Measurements from ENCODE around the gene NUBP2.

NUBP2 gene

DNA sequence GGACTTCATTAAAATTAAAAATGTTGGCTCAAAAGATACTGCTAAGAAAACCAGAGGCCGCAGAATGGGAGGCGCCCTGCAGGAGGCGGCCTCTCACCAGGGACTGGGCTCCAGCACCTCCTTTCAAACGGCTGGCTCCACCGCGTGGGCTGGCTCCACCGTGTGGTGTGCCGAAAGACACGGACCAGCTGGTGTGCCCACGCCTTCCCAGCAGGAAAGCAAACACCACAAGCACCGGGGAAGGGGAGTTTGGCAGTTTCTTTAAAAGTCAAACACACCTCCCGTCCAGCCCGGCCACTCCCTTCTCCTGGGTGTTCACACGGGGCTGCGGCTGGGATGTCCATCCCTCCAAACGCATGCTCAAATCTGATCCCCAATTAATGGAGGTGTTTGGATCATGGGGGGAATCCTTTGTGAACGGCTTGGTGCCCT is 30.0 kb downstream of the NUBP2 start:
- peak; percentile 61 for DNase-seq

DNA sequence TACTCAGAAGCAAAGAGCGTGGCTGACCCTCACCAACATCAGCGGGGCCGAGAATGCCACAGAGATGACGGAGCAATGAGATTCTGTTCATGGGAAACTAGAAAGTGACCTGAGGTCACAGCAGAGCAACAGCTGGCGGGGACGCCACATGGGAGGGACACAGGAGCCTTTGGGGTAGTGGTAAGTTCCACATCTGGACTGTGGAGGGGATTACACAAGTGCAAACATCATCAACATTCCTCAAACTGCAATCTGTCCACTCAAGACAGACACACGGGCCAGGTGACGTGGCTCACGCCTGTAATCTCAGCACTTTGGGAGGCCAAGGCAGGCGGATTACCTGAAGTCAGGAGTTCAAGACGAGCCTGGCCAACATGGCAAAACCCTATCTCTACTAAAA is 32.7 kb downstream of the NUBP2 start:
- no peak for DNase-seq

- no peak for DNase-seq
These were observed 33.9 kb downstream of the NUBP2 start for GRCh38 chr16:1816396-1817275.

- DNase-seq, result no peak
These were observed 34.5 kb downstream of the NUBP2 start for GRCh38 chr16:1817276-1817589.

DNA sequence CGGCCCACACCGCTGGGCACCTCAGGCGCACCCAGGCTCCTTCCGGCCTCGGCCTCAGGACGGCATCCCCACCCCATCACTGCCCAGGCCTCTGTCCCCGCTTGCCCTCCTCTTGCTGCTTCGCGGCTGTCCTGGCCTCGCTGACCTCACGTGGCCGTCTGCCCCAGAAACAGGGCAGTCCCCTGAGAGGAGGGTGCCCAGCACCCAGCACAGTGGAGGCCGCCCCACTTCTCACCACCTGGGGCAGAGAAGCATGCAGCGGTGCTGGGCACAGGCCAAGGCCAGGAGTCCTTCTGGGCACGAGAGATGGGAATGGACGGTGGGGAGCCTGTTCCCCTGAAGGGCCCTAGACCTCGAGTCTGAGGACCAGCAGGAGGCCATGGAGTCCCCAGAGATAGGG is 35.0 kb downstream of the NUBP2 start:
- DNase-seq, result no peak

DNA sequence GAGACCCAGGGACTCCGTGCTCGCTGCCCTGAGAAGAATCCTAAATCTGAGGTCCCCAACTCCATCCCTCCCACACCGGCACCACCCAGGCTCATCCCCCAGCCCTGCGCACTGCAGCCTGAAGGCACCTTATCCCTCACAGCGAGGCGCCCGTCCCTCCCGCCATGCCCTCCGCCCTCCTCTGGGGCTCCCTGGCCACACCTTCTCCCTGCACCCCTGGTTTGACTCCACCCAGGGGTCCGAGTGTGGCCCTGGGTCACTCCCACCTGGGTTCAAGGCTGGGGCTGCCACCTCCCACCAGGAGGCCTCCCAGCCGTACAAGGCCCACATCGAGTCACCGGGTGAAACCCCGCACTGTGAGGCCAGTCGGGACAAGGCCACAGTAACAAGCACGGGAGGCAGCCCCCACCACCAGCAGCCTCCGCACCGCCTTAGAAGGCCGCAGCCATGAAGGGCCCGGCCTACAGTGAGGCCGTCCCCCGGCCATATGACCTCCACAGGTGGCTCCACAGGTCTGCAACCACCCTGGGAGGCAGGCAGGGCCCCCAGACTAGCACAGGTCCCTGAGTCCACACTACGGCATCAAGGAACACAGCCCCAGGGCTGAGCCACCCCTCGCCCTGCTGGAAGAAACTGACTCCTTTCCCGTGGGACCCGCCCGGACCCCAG is 35.6 kb downstream of the NUBP2 start:
- DNase-seq, result no peak

DNA sequence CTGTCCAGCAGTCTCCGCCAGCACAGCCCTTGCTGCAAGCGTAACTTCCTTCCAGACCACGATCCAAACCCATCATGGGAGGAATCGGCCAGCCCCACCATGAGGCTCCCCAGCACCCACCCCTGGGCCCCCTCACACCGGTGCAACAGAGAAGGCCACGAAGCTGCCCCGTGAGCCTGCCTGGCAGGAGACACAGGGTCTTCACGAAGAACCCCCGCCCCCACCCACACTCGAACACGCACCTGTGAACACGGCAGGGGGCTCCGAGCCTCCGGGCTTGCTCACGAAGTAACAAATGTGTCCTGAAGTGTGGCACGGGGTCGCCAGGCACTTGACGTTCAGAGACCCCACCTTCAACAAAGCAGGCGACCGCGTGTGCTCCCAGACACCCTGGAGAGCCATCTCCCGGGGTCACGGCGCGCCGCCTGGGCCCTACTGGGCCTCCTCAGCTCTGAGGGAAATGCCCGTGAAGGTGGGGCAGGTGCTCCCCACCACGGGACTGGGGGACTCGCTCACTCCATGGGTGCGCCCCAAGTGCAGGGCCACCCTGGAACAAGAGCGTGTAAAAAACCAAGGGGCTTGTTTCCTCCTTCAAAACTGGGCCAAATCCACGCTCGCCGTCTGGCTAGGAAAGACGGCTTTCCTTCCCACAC is 36.2 kb downstream of the NUBP2 start:
- no peak for DNase-seq

- no peak for DNase-seq
These were observed 36.9 kb downstream of the NUBP2 start for GRCh38 chr16:1819611-1820010.

GRCh38 chr16:1820096-1820945 is 37.6 kb downstream of the NUBP2 start:
- DNase-seq, result no peak

- no peak for DNase-seq
These were observed 38.2 kb downstream of the NUBP2 start for GRCh38 chr16:1820946-1821290.

- no peak for DNase-seq
These were observed 39.3 kb downstream of the NUBP2 start for GRCh38 chr16:1821861-1822611.

DNA sequence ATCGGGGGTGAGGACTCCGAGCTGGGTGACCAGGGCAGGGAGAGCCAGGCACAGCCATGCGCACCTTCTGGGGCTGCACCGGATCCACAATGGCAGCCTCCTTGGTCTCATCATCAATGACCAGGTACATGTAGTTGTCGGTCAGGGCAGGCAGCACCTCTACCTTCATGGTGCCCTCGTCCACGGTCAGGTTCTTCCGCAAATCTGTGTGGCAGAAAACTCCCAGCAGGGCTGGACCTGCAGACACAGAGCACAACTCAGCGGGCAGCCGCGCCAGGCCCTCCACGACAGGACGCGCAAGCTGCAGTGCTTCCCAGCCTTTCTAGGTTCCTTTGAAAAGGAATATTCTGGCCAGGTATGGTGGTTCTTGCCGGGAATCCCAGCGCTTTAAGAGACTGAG is 40.0 kb downstream of the NUBP2 start:
- no peak for DNase-seq

DNA sequence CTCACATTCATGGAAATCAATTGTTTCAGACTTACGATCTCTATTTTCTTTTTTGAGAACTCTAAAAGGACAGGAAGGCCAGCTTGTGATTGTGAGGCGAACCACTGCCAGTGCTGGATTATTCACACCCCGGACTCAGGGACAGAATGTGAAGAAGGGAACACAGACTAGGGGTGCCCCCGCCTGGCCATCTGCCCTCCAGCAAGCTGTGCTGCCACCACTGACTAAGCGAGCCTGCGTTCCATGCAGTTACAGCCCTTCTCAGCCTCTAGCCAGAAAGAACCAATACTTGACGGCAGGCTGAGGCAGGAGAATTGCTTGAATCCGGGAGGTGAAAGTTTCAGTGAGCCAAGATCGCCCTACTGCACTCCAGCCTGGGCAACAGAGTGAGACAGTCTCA is 41.1 kb downstream of the NUBP2 start:
- no peak for DNase-seq

DNA sequence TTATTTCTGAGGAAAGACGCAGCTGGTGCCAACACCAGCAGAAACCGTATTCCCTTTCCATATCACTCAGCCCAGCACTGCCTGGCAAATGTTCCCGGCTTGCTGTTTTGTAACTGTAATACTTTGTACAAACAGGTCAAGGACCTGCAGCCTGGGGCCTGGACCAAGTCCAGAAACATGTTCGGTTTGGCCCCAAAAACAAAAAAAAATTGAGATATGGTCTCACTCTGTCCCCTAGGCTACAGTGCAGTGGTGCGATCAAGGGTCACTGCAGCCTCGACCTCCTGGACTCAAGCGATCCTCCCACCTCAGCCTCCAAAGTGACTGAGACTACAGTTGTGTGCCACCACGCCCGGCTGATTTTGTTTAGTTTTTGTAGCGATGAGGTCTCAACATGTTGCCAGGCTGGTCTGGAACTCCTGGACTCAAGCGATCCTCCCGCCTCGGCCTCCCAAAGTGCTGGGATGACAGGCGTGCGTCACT is 42.7 kb downstream of the NUBP2 start:
- DNase-seq, result no peak

GRCh38 chr16:1825864-1826690 is 43.3 kb downstream of the NUBP2 start:
- no peak for DNase-seq

GRCh38 chr16:1826691-1827573 is 44.2 kb downstream of the NUBP2 start, which contains the start of the genes FAHD1 and HAGH:
TSS of gene FAHD1 (plus strand) at chr16:1827206. CDS start at chr16:1827239, 33 bp downstream.
TSS of gene HAGH (minus strand) at chr16:1826825. CDS start at chr16:1826787, 38 bp downstream.
- peak; percentile 98 for DNase-seq

DNA sequence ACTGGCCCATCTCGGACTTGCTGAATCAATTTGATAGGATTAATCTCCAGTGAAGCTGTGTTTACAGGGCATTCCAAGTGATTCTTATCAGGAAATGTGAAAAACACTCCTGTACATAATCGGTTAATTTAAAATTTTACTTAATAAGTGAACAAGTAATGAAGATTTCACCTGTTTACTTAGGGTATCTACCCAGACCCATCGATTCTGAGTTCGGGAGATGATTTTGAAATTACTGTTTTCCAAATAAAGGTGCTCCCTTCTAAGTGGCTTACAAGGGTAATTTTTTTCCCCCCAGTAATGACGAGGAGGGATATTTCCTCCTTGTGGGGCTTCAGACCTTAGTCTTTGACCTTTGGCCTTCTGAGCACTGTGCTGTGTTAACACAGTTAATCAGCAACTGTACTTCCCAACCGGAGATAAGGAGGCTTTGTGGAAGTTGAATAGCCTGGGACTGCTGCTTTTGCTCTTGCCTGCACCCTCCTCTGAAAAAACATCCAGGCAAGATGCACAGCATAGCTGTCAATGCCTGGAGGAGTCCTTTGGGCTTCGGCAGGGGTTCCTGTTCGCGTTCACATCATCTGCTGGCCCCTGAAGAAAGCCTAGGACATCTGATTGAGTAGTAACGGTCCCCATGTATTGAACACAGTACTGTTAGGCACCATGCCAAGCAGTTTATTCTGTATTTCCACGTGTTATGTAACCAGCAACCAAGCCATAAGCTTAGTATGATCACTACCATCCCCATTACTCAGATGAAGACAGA is 46.1 kb downstream of the NUBP2 start:
- no peak for DNase-seq

- no peak for DNase-seq
These were observed 47.5 kb downstream of the NUBP2 start for GRCh38 chr16:1830213-1830612.
